H9 (cell line): ENCODE results near the gene UNC5C. TPM values are rescaled to one million over a fixed set of nuclear protein-coding genes. Genes with fewer than 3 reads are reported as not detected.
A peak's percentile ranks its signal among the peaks of the same experiment; 100 is the strongest.

Experiments used
- DNase-seq: peaks from one replicate; pipeline ENCODE4 v3.0.0-alpha.2; 2017
- H2AFZ ChIP-seq: one replicate; pipeline ENCODE4 v1.6.1; 2013; ENCODE audit warnings: mild to moderate bottlenecking, low read length, control low read depth, moderate library complexity
- H2AK5ac ChIP-seq: 2 replicates; pipeline ENCODE4 v1.6.1; 2013; ENCODE audit warnings: low read length, control low read depth, mixed read lengths; ENCODE audit not compliant: insufficient read length
- H2BK120ac ChIP-seq: one replicate; pipeline ENCODE4 v1.6.1; 2013; ENCODE audit warnings: low read depth, mild to moderate bottlenecking, low read length, control low read depth, inconsistent platforms; ENCODE audit not compliant: poor library complexity, severe bottlenecking
- H2BK12ac ChIP-seq: 2 replicates; pipeline ENCODE4 v1.6.1; 2013; ENCODE audit warnings: low read length, control low read depth, mixed read lengths, low read depth; ENCODE audit not compliant: insufficient read length
- H2BK15ac ChIP-seq: 2 replicates; pipeline ENCODE4 v1.6.1; 2013; ENCODE audit warnings: low read depth, low read length, control low read depth
- H2BK20ac ChIP-seq: one replicate; pipeline ENCODE4 v1.6.1; 2013; ENCODE audit warnings: low read depth, mild to moderate bottlenecking, low read length, control low read depth, inconsistent platforms; ENCODE audit not compliant: poor library complexity, severe bottlenecking
- H2BK5ac ChIP-seq: 2 replicates; pipeline ENCODE4 v1.6.1; 2013; ENCODE audit warnings: low read length, control low read depth, mixed read lengths; ENCODE audit not compliant: insufficient read length
- H3K14ac ChIP-seq: 2 replicates; pipeline ENCODE4 v1.6.1; 2013; ENCODE audit warnings: low read length, control low read depth; ENCODE audit not compliant: insufficient read depth
- H3K18ac ChIP-seq: 2 replicates; pipeline ENCODE4 v1.6.1; 2013; ENCODE audit warnings: low read depth, mild to moderate bottlenecking, mixed read lengths, low read length, control low read depth; ENCODE audit not compliant: insufficient read length
- H3K23ac ChIP-seq: 2 replicates; pipeline ENCODE4 v1.6.1; 2013; ENCODE audit warnings: low read length, control low read depth, mixed read lengths, low read depth; ENCODE audit not compliant: insufficient read length
- H3K23me2 ChIP-seq: 2 replicates; pipeline ENCODE4 v1.6.1; 2013; ENCODE audit warnings: low read depth, mild to moderate bottlenecking, mixed read lengths, low read length, control low read depth; ENCODE audit not compliant: insufficient read length, poor library complexity, severe bottlenecking
- H3K27ac ChIP-seq: 2 replicates; pipeline ENCODE4 v1.5.1; 2013; ENCODE audit warnings: low read length, control low read depth, mixed read lengths, low read depth; ENCODE audit not compliant: insufficient read length
- H3K27me3 ChIP-seq: 2 replicates; pipeline ENCODE4 v1.6.1; 2013; ENCODE audit warnings: low read length, control low read depth, inconsistent platforms; ENCODE audit not compliant: insufficient read depth
- H3K4ac ChIP-seq: 2 replicates; pipeline ENCODE4 v1.6.1; 2013; ENCODE audit warnings: low read depth, mild to moderate bottlenecking, control low read depth, inconsistent platforms, low read length, moderate library complexity
- H3K4me1 ChIP-seq: 2 replicates; pipeline ENCODE4 v1.6.1; 2013; ENCODE audit warnings: low read length, control low read depth, inconsistent platforms; ENCODE audit not compliant: insufficient read depth
- H3K4me2 ChIP-seq: 2 replicates; pipeline ENCODE4 v1.6.1; 2013; ENCODE audit warnings: low read length, control low read depth, mixed read lengths; ENCODE audit not compliant: insufficient read length, insufficient read depth
- H3K56ac ChIP-seq: 2 replicates; pipeline ENCODE4 v1.6.1; 2013; ENCODE audit warnings: low read depth, mild to moderate bottlenecking, mixed read lengths, low read length, control low read depth; ENCODE audit not compliant: insufficient read length
- H3K79me1 ChIP-seq: 2 replicates; pipeline ENCODE4 v1.6.1; 2013; ENCODE audit warnings: low read depth, mild to moderate bottlenecking, moderate library complexity, low read length, control low read depth, inconsistent platforms; ENCODE audit not compliant: insufficient read depth, poor library complexity, severe bottlenecking
- H3K79me2 ChIP-seq: 2 replicates; pipeline ENCODE4 v1.6.1; 2013; ENCODE audit warnings: low read length, control low read depth, inconsistent platforms; ENCODE audit not compliant: insufficient read depth
- H3K9ac ChIP-seq: 2 replicates; pipeline ENCODE4 v1.6.1; 2013; ENCODE audit warnings: low read length, control low read depth, mixed read lengths; ENCODE audit not compliant: insufficient read length; ENCODE audit errors: extremely low read depth
- H3K9me3 ChIP-seq: one replicate; pipeline ENCODE4 v1.6.1; 2013; ENCODE audit warnings: low read depth, low read length, inconsistent platforms; ENCODE audit not compliant: control insufficient read depth
- H3T11ph ChIP-seq: one replicate; pipeline ENCODE4 v1.6.1; 2013; ENCODE audit warnings: mild to moderate bottlenecking, low read length, control low read depth, inconsistent platforms
- H4K20me1 ChIP-seq: one replicate; pipeline ENCODE4 v1.6.1; 2013; ENCODE audit not compliant: control insufficient read depth, insufficient read length, insufficient read depth
- H4K5ac ChIP-seq: 2 replicates; pipeline ENCODE4 v1.6.1; 2013; ENCODE audit warnings: low read depth, mild to moderate bottlenecking, mixed read lengths, low read length, control low read depth; ENCODE audit not compliant: insufficient read length
- H4K8ac ChIP-seq: replicated peaks from 2 replicates; pipeline ENCODE4 v1.6.1; 2013; ENCODE audit warnings: low read length, control low read depth, mixed read lengths, low read depth; ENCODE audit not compliant: insufficient read length
- H4K91ac ChIP-seq: 2 replicates; pipeline ENCODE4 v1.6.1; 2013; ENCODE audit warnings: low read depth, mild to moderate bottlenecking, moderate library complexity, mixed read lengths, low read length, control low read depth; ENCODE audit not compliant: insufficient read length
- H3K27ac Mint-ChIP-seq, 3 experiments: 2 replicates in 2 of 3; 3 replicates in 1 of 3; pipeline ENCODE4 v1.8.0; 2020 to 2021; ENCODE audit warnings: mixed read lengths in 3 of 3, mild to moderate bottlenecking in 1 of 3, moderate library complexity in 1 of 3
- H3K27me3 Mint-ChIP-seq: 2 replicates; pipeline ENCODE4 v1.8.0; 2021; ENCODE audit warnings: low read depth, mild to moderate bottlenecking, moderate library complexity, mixed read lengths
- H3K36me3 Mint-ChIP-seq, 3 experiments: 2 replicates in 2 of 3; 3 replicates in 1 of 3; pipeline ENCODE4 v1.8.0; 2020 to 2021; ENCODE audit warnings: low read depth in 3 of 3, mixed read lengths in 3 of 3; ENCODE audit not compliant: insufficient read depth in 1 of 3
- H3K4me1 Mint-ChIP-seq, 2 experiments: 2 replicates each; pipeline ENCODE4 v1.8.0; 2020; ENCODE audit warnings: mixed read lengths in 2 of 2
- H3K4me3 Mint-ChIP-seq, 2 experiments: 2 replicates in 1 of 2; 3 replicates in 1 of 2; pipeline ENCODE4 v1.8.0; 2020 to 2021; ENCODE audit warnings: mild to moderate bottlenecking in 2 of 2, mixed read lengths in 2 of 2, moderate library complexity in 1 of 2
- H3K9me3 Mint-ChIP-seq, 2 experiments: 2 replicates in 1 of 2; 3 replicates in 1 of 2; pipeline ENCODE4 v1.8.0; 2020; ENCODE audit warnings: mild to moderate bottlenecking in 2 of 2, mixed read lengths in 2 of 2, moderate library complexity in 1 of 2
- CTCF ChIP-seq: fragments of 200-600 bp; sonication (generic); conservative IDR thresholded peaks from 3 replicates; pipeline ENCODE4 v1.8.0; 2021; ENCODE audit warnings: antibody characterized with exemption, mild to moderate bottlenecking
- WGBS: extraction: QIAGEN DNeasy Blood & Tissue Kit; methylation state at CpG from one replicate; pipeline ENCODE4 v1.1.7; 2013; ENCODE audit warnings: missing lambda C conversion rate, low lambda C conversion rate, mixed read lengths; ENCODE audit not compliant: insufficient read length; ENCODE audit errors: extremely low coverage; 5-methylcytosine and 5-hydroxymethylcytosine counted together
- total RNA-seq: library from RNA; stranded (reverse); gene quantifications from 2 replicates; pipeline ENCODE4 v1.2.1, GENCODE V29; 2021

The UNC5C gene
- total RNA-seq, 1 experiment from 2014 or later = not detected

GRCh38 chr4:95524729-95525128 lies 24.0 kb downstream of the UNC5C start:
- Histone ChIP-seq H4K20me1 (no peaks in the 10 kb centered on the region), H3T11ph (no peak overlapping the region), H3K79me1 (no peaks in the 10 kb centered on the region), H2BK12ac (no peak overlapping the region), H4K91ac (no peak overlapping the region), H3K4ac (no peak overlapping the region), H3K18ac (peak overlapping the region; percentile 19), H3K9me3 (no peaks in the 10 kb centered on the region), H3K9ac (peak overlapping the region; percentile 22), H3K27me3 (no peaks in the 10 kb centered on the region), H3K27ac (no peak overlapping the region), H2AK5ac (no peak overlapping the region), H4K5ac (no peak overlapping the region), H3K4me1 (no peaks in the 10 kb centered on the region; the same call in 1 of the 2 replicates), H2BK20ac (no peak overlapping the region), H2BK5ac (no peak overlapping the region), H2BK120ac (no peak overlapping the region), H3K23me2 (no peaks in the 10 kb centered on the region), H3K79me2 (no peaks in the 10 kb centered on the region), H3K14ac (0 out of 2 replicates have a peak overlapping the region, but pooled peaks have one; percentile 42), H4K8ac (no peak overlapping the region), H2BK15ac (no peak overlapping the region), H3K4me2 (no peak overlapping the region), H2AFZ (peak overlapping the region; percentile 74), H3K23ac (no peak overlapping the region), H3K56ac (no peak overlapping the region)
- Mint-ChIP-seq H3K36me3 (no peaks in the 10 kb centered on the region), H3K4me1 (peaks cover 4 to 8% of the 10 kb centered on the region in 2 experiments), H3K27ac (no peak overlapping the region), H3K9me3 (no peaks in the 10 kb centered on the region; a peak in 1 of 5 replicates), H3K4me3 (no peak overlapping the region), H3K27me3 (no peaks in the 10 kb centered on the region)
- no CpG with 5 or more reads among the region's 2 CpGs for WGBS
- no peak for TF ChIP-seq CTCF
- DNase-seq = no peak
